GM19099 (cell line): ENCODE results near the gene TAF1.

ENCODE experiments used
- POLR2A ChIP-seq: IDR thresholded peaks from 3 replicates; pipeline ENCODE4 v1.6.1; 2011; ENCODE audit warnings: low read depth; ENCODE audit not compliant: insufficient read length; ENCODE audit errors: extremely low read depth

TAF1 gene

DNA sequence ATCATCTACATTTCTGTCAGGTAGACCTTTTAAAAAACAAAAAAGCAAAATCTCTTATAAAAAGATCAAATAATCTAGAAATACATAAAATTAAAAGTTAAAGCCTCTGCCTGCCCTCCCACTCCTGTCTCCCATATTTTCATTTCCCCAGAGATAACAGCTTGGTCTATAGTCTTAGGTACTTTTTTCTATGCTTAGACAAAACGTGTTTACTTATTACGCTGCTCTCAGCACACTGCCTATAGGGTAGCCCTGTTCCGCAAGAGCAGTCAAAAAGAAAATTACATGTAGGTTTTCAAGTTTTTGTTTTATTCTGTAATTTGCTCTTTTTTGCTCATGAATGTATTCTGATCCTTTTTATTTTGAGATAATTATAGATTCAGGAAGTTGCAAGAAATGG lies 73.3 kb downstream of the TAF1 start:
- no peak for TF ChIP-seq POLR2A

DNA sequence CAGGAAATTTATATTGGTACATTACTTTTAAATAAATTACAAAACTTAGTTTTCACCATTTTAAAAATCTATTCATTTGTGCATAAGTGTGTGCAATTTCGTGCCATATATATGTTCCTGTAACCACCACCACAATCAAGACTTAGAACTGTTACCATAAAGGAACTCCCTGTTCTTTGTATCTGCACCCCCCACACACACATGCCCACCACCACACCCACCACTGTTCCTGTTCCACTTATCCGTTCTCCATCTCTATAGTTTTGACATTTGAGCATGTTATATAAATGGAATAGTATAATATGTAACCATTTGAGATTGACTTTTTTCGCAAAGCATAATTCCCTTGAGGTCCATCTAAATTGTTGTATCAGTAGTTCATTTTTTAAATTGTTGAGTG lies 73.7 kb downstream of the TAF1 start:
- TF ChIP-seq POLR2A = no peak

DNA sequence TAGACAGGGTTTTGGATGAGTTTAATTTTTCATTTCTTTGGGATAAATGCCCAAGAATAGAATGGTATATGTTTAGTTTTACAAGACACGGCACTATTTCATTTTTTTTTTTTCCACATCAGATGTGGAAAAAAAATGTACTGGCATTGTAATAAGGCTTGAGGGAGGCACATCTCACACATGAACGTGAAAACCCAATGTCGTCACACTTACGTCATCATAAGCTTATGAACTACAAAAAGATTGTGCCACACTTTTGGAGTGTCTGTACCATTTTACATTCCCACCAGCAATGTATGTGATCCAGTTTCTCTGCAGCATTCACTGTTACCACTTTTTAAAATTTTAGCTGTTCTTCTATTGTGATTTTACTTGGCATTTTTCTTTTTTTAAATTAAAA lies 74.2 kb downstream of the TAF1 start:
- TF ChIP-seq POLR2A = no peak

DNA sequence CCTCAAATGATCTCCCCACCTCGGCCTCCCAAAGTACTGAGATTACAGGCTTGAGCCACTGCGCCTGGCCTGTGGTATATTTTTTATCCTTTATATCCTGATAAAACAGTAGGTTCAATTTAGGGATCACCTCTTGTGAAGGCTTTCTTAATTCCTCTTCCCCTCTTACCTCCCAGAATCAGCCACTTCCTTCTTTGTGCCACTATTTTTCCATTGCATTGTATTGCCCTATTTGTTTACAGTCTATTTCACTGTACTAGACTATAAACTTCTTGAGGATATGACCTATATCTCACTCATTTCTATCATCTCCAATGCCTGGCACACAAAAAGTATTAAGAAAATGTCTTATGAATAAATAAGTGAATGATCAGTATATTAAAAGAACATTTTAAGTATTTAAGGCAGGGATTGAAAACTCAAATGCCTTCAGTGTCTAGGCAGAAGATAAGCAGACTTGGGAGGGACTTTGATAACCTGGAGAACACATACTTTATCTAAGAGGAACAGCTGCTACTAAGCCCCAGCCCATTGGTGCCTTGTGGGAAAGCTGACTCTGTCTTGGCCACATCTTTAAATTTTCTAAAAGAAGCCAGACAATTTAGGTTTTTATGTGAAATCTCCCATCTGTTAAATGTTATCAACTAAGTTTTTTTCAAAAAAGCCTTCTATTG lies 84.4 kb downstream of the TAF1 start:
- TF ChIP-seq POLR2A = no peak

DNA sequence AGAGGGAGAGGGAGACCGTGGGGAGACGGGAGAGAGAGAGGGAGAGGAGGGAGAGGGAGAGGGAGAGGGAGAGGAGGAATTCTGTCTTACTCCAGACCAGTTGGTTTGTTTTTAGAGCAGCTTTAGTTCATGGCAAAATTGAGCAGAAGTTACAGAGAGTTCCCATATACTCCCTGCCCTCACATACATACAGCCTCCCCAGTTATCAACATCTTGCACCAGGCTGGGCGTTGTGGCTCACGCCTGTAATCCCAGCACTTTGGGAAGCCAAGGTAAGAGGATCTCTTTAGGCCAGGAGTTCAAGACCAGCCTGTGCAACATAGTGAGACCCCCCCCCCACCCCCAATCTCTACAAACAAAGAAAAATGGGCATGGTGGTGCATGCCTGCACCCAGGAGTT lies 86.9 kb downstream of the TAF1 start:
- TF ChIP-seq POLR2A = no peak

DNA sequence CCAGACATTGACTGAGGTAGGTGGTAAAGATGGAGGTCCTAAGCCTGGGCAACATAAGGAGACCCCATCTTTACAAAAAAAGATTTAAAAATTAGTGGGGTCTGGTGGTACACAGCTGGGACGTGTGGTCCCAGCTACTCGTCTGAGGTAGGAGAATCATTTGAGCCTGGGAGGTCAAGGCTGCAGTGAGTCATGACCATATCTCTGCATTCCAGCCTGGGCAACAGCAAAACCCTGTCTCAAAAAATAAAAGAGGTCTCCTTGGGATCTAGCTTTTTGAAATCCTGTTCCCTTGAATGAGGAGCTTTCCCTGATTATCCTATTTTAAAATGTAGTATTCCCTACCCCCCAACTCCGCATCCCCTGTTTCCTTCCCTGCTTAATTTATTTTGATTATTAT lies 88.1 kb downstream of the TAF1 start:
- no peak for TF ChIP-seq POLR2A

DNA sequence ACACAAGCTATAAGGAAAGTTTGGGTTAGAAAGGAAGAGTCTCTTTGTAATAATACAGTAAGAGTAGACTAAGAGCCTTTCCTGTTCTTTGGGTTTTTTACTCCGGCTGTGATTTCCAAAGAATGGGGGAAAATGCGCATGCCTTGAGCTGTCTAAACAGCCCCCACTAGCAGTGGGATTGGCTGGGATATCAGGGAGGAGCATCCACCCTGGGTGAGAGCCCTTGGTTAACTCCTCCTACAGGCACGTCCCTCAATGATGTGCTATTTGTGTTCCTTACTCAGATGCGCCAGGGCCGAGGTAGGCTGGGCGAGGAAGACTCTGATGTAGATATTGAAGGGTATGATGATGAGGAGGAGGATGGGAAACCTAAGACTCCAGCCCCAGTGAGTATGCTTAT lies 92.7 kb downstream of the TAF1 start:
- no peak for TF ChIP-seq POLR2A

DNA sequence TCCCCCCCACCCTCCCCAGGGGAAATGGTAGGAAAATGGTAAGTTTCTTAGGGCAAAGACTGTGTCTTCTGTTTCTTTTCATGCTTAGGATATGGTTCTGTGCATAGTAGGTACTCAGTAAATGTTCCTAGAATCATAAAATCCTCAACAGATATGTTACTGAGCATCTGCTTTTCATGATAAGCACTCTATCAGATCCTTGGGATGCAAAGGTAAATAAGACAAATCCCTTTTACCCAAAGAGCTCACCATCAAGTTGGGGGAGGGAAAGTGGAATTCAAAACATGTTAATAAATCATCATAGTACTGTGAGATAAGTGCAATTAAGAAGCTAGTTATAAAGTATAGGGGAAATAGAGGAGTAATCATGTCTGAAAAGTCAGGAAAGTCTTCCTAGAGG lies 98.8 kb downstream of the TAF1 start:
- no peak for TF ChIP-seq POLR2A

DNA sequence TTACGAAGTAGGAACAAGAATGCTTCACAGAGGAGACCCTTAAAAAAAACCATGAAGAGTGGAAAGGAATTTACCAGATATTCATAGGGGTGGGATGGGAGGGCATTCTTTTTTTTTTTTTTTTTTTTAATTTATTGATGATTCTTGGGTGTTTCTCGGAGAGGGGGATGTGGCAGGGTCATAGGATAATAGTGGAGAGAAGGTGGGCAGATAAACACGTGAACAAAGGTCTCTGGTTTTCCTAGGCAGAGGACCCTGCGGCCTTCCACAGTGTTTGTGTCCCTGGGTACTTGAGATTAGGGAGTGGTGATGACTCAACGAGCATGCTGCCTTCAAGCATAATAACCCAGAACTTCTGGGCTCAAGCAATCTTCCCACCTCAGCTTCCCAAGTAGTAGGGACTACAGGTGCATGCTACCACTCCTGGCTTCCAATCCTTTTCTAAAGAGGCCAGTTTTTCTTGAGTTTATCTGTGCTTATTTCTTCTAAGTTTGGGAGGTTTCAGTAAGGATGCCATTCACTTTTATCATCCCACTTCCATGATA lies 100.9 kb downstream of the TAF1 start:
- TF ChIP-seq POLR2A = no peak

DNA sequence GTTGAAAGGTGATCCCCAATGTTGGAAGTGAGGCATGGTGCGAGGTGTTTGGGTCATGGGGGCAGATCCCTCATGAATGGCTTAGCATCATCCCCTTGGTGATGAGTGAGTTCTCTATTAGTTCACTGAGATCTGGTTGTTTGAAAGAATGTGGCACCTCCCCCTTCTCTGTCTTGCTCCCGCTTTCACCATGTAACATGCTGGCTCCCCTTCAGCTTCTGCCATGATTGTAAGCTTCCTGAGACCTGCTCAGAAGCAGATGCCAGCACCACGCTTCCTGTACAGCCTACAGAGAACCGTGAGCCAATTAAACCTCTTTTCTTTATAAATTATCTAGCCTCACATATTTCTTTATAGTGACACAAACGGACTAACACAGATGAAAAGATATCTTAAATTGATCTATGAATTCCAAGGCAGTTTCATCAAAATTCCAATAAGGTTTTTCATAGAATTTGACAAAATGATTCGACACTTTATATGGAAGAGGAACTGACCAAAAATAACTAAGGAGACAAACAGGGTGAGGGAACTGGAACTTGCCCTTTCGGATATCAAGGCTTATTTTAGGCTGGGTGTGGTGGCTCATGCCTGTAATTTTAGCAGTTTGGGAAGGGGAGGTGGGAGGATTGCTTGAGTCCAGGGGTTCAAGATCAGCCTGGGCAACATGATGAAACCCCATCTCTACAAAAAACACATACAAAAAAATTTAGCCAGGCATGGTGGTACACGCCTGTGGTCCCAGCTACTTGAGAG lies 109.8 kb downstream of the TAF1 start:
- no peak for TF ChIP-seq POLR2A

DNA sequence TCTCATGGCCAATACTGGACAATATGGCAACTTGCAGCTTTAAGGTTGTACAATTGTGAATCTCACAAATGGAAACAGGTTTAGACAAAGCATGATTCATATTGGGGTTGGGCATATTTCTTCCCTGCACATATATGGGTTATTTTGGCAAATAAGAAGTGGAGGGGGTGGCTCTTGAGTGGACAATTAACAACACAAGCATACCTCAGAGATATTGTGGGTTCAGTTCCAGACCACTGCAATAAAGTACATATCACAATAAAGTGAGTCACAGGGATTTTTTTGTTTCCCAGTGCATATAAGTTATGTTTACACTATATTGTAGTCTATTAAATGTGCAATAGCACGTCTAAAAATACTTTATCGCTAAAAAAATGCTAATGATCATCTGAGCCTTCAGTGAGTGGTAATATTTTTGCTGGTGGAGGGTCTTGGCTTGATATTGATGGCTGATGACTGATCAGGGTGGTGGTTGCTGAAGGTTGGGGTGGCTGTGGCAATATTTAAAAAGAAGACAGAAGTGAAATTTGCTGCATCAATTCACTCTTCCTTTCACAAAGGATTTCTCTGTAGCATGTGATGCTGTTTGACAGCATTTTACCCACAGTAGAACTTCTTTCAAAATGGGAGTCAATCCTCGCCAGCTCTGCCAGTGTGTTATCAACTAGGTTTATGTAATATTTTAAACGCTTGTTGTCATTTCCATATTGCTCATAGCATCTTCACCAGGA lies 116.2 kb downstream of the TAF1 start:
- no peak for TF ChIP-seq POLR2A

DNA sequence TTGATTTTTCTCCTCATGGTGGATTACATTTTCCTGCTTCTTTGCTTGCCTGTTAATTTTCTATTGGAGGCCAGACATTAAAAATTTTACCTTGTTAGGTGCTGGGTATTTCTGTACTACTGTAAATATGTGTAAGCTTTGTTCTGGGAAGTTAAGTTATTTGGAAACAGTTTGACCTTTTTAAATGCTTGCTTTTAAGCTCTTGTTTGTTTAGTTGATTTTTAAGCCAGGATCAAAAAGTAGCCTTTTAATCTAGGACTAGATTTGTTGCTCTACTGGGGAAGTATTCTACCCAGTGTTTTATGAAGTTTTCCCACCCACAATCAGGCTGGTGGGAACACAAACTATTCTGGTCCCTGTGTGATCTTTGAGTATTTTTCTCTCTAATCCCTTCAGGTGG lies 121.7 kb downstream of the TAF1 start:
- no peak for TF ChIP-seq POLR2A

DNA sequence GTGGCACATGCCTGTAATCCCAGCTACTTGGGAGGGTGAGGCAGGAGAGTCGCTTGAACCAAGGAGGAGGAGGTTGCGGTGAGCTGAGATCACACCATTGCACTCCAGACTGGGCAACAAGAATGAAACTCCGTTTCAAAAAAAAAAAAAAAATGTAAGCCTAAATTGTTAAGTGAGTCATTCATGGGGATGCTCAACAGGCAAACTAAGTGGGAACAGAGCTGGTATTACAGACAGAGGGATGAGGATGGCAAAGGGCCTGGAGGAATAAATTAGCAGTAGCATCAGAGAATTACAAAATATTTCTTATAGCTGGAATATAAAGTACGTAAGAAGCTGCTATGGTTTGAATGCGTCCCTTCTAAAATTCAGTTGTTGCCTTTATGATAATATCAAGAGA lies 123.4 kb downstream of the TAF1 start:
- no peak for TF ChIP-seq POLR2A

DNA sequence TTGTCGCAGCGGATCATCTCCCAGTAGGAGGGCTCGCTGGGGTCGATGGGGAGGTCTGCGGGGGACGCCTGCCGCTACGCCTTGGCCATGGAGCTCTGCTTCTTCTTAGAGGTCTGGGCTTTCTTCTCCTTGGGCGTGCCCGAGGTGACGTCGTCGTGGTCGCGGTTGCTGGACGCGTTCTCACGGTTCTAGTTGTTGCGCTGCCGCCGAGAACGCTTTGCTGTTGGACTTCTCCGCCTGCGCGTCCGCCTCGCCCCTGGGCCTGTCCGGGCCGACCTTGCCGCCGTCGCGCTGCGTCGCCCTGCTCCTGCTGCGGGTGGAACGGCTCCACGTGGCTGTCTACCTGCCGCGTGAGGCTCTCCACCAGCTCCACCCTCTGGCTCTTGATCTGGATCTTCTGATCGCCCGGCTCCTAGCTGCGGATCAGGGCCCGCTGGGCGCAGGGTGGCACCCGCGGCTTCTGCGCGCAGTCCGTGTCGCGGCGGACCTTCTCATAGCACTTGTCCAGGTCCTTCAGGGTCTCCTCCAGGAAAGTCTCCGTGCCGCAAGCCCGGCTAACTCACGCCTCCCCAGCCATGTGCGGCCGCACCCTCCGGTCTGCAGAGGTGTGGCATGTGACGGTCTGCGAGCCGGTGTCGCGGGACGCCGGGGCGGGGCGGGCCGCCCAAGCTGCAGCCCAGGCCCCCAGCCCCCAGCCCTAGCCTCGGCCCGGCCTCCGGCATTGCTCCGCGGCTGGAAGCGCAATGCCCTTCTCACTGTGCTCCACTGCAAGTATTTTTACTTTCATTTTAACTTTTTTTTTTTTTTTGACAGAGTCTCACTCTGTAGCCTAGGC lies 126.3 kb downstream of the TAF1 start:
- no peak for TF ChIP-seq POLR2A

DNA sequence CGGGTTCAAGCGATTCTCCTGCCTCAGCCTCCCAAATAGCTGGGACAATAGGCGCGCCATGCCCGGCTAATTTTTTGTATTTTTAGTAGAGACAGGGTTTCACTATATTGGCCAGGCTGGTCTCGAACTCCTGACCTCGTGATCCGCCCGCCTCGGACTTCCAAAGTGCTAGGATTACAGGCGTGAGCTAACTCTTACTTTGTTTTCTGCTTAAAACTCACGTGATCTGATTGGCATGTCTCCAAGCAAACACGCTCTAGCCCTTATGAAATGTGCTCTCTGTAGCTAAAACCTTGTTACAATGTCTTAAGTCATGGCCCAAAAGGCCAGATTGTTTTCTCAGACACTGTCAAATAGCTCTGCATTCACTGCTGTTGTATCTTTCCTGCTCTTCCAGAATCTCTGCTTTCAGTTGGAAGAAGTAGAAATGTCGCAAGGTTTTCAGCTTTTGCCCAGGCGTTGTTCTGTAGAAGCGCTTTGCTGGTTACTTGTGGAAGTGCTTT lies 127.0 kb downstream of the TAF1 start:
- TF ChIP-seq POLR2A = no peak

DNA sequence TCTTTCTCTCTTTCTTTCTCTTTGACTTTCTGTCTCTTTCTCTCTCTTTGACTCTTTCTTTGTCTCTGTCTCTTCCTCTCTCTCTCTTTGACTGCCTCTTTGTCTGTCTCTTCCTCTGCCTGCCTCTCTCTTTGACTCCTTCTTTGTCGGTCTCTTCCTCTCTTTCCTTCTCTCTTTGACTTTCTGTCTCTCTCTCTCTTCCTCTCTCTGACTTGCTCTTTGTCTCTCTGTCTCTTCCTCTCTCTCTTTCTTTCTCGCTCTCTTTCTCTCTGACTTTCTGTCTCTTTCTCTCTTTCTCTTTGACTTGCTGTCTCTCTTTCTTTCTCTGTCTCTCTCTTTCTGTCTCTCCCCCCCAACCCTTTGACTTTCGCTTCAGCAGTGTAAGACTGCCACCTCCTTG lies 130.3 kb downstream of the TAF1 start:
- no peak for TF ChIP-seq POLR2A

DNA sequence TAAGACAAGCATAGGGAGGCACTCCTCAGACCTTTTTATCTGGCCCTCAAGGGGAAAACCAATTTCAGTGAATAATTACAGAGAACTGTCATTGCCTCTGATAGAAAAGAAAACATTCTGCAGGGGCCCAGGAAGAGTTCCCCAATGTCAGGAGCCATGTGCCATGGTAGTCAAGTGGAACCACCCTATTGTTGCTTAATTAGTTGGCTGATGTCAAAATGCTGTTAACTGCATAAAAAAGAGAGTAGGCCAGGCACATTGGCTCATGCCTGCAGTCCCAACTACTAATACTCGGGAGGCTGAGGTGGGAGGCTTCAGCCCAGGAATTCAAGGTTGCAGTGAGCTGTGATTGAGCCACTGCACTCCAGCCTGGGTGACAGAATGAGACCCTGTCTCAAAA lies 138.2 kb downstream of the TAF1 start:
- TF ChIP-seq POLR2A = no peak
